ENCODE results near the gene IL6ST. TPM values are rescaled to one million over a fixed set of nuclear protein-coding genes. Genes with fewer than 3 reads are reported as not detected.

Gene IL6ST
- total and polyA plus RNA-seq, 10 donors, result 20.4 to 504 (median 266) TPM

GRCh38 chr5:55983986-55984385 is 10.8 kb downstream of the IL6ST start:
- Histone ChIP-seq H3K27me3 (replicated peaks in 1 of 7) (no peaks in the 10 kb centered on the region), H3K9me3 (no peaks in the 10 kb centered on the region), H3K4me3 (peak overlapping the region in 1 of 8 donors; percentile 1), H3K4me1 (peaks cover 23 to 99% (median 59%) of the 10 kb centered on the region in 6 donors), H3K27ac (peak overlapping the region in 1 of 8 donors; percentile 14), H3K36me3 (peaks cover 0 to 49% (median 15%) of the 10 kb centered on the region in 6 donors)
- intact Hi-C loops (cut with DNase I; ENCODE audit: low total_unique reads), result no loop called here
- TF ChIP-seq, protein P1, sequence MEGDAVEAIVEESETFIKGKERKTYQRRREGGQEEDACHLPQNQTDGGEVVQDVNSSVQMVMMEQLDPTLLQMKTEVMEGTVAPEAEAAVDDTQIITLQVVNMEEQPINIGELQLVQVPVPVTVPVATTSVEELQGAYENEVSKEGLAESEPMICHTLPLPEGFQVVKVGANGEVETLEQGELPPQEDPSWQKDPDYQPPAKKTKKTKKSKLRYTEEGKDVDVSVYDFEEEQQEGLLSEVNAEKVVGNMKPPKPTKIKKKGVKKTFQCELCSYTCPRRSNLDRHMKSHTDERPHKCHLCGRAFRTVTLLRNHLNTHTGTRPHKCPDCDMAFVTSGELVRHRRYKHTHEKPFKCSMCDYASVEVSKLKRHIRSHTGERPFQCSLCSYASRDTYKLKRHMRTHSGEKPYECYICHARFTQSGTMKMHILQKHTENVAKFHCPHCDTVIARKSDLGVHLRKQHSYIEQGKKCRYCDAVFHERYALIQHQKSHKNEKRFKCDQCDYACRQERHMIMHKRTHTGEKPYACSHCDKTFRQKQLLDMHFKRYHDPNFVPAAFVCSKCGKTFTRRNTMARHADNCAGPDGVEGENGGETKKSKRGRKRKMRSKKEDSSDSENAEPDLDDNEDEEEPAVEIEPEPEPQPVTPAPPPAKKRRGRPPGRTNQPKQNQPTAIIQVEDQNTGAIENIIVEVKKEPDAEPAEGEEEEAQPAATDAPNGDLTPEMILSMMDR (IDR thresholded peaks at IDR 0.05 in 8 of 11, conservative IDR thresholded peaks at IDR 0.05 in 3 of 11), result no peak
- TF ChIP-seq POLR2A (IDR thresholded peaks at IDR 0.05) (no peak), POLR2AphosphoS5 (IDR thresholded peaks at IDR 0.05) (no peak)
- DNase-seq, result no peak
- 78 to 94% (median 85%) methylated on average over 2 of the region's 2 CpGs for WGBS, 5 donors

DNA sequence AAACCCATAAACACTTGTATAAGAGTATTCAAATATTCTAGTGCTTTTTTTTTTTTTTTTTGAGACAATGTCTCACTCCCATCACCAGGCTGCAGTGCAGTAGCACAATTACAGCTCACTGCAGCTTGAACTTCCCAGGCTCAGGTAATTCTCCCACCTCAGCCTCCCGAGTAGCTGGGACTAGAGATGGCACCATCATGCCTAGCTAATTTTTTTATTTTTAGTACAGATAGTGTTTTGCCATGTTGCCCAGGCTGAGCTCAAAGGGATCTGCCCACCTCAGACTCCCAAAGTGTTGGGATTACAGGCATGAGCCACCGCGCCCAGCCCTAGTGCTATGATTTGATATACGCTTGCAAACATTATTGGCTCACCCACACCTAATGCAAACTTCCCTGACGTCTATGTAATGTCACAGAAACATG is 11.8 kb downstream of the IL6ST start:
- intact Hi-C loops (cut with DNase I; ENCODE audit: low total_unique reads), result no loop called here
- Histone ChIP-seq H3K27ac (peak overlapping the region in 3 of 8 donors; percentile 4 to 32 (median 25)), H3K9me3 (no peaks in the 10 kb centered on the region), H3K36me3 (peaks cover 0 to 58% (median 15%) of the 10 kb centered on the region in 6 donors), H3K27me3 (replicated peaks in 1 of 7) (no peaks in the 10 kb centered on the region), H3K4me3 (peak overlapping the region in 1 of 8 donors; percentile 30), H3K4me1 (peaks cover 26 to 100% (median 64%) of the 10 kb centered on the region in 6 donors)
- TF ChIP-seq, protein P1 (IDR thresholded peaks at IDR 0.05 in 8 of 11, conservative IDR thresholded peaks at IDR 0.05 in 3 of 11), result peak in 1 of 11 experiments; percentile 14
- TF ChIP-seq POLR2AphosphoS5 (IDR thresholded peaks at IDR 0.05), result no peak
- WGBS, 5 donors, result 56 to 75% (median 74%) methylated on average over 5 of the region's 5 CpGs
- DNase-seq, result no peak

DNA sequence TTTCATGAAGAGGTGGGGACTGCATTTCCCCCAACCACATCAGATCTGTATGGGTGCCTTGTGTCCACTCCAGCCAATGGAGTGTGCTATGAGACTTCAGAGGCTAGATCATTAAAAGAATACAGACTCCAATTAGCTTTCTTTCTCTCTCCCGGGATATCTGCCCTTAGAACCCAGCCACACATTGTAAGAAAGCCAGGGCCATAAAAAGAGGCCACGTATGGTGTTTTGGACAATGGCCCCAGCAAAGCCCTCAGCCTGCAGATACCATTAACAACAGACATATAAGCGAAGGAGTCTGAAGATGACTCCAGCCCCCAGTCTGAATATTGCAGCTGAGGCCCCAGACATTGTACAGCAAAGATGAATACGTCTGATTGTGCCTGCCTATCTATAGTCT is 21.5 kb downstream of the IL6ST start:
- intact Hi-C loops (cut with DNase I; ENCODE audit: low total_unique reads), result loop anchor here (10.0 kb wide), 1 partner anchor 232 kb away; no protein-coding TSS in a partner anchor
- TF ChIP-seq POLR2AphosphoS5 (IDR thresholded peaks at IDR 0.05), result no peak
- TF ChIP-seq, protein P1 (IDR thresholded peaks at IDR 0.05 in 8 of 11, conservative IDR thresholded peaks at IDR 0.05 in 3 of 11), result no peak
- TF ChIP-seq POLR2A (IDR thresholded peaks at IDR 0.05), result no peak
- H3K27ac ChIP-seq, result no peak overlapping the region
- peaks cover 0 to 96% (median 36%) of the 10 kb centered on the region in 6 donors for H3K36me3 ChIP-seq
- 83 to 96% (median 92%) methylated on average over 4 of the region's 4 CpGs for WGBS, 5 donors
- H3K4me3 ChIP-seq, result no peak overlapping the region
- H3K4me1 ChIP-seq, result peaks cover 0 to 89% (median 28%) of the 10 kb centered on the region in 6 donors
- H3K27me3 ChIP-seq (replicated peaks in 1 of 7), result no peaks in the 10 kb centered on the region
- H3K9me3 ChIP-seq, result no peaks in the 10 kb centered on the region
- no peak for DNase-seq

- Histone ChIP-seq H3K4me3 (no peak overlapping the region), H3K27ac (no peak overlapping the region), H3K4me1 (peaks cover 0 to 67% (median 13%) of the 10 kb centered on the region in 6 donors), H3K9me3 (no peaks in the 10 kb centered on the region), H3K36me3 (peaks cover 0 to 94% (median 34%) of the 10 kb centered on the region in 6 donors), H3K27me3 (replicated peaks in 1 of 7) (no peaks in the 10 kb centered on the region)
- no peak for DNase-seq
- intact Hi-C loops (cut with DNase I; ENCODE audit: low total_unique reads), result loop anchor here (10.0 kb wide), 1 partner anchor 235 kb away; no protein-coding TSS in a partner anchor
- 51 to 62% (median 57%) methylated on average over 1 of the region's 1 CpG for WGBS, 5 donors
- TF ChIP-seq, protein P1 (IDR thresholded peaks at IDR 0.05 in 8 of 11, conservative IDR thresholded peaks at IDR 0.05 in 3 of 11), result no peak
- TF ChIP-seq POLR2AphosphoS5 (IDR thresholded peaks at IDR 0.05) (no peak), POLR2A (IDR thresholded peaks at IDR 0.05) (no peak)
These were observed 24.8 kb downstream of the IL6ST start for GRCh38 chr5:55969956-55970355.
